ENCODE measurements around the gene ANKRD28.

The ANKRD28 gene

DNA sequence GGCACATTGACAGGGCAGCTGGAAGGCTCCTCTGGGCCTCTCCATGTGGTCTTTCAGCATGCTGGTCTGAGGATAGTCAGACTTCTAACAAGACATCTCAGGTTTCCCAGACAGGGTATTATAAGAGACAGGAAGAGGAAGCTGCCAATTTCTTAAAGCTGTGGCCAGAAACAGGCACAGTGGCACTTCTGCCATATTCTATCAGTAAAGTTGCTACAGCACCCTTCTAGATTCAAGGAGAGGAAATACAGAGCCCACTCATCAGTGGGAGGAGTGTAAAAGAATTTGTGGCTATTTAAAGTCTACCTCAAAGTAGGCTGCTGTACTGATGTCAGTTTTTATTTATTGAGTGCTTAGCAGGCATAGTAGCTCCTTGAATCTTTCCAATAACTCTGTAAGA, 140.8 kb downstream of the ANKRD28 start:
- no peak overlapping the region for H3K4me3 ChIP-seq (ENCODE audit: low read depth, low read length)
- POLR2A ChIA-PET, result no interaction called here
- no peak for DNase-seq (ENCODE audit: low read depth, low spot score)
- TF ChIP-seq, protein P1, sequence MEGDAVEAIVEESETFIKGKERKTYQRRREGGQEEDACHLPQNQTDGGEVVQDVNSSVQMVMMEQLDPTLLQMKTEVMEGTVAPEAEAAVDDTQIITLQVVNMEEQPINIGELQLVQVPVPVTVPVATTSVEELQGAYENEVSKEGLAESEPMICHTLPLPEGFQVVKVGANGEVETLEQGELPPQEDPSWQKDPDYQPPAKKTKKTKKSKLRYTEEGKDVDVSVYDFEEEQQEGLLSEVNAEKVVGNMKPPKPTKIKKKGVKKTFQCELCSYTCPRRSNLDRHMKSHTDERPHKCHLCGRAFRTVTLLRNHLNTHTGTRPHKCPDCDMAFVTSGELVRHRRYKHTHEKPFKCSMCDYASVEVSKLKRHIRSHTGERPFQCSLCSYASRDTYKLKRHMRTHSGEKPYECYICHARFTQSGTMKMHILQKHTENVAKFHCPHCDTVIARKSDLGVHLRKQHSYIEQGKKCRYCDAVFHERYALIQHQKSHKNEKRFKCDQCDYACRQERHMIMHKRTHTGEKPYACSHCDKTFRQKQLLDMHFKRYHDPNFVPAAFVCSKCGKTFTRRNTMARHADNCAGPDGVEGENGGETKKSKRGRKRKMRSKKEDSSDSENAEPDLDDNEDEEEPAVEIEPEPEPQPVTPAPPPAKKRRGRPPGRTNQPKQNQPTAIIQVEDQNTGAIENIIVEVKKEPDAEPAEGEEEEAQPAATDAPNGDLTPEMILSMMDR (IDR thresholded peaks at IDR 0.05; ENCODE audit: insufficient read depth, low read length, missing control alignments), result no peak
- CTCF ChIA-PET, result interaction anchor here (0.9 to 1.8 kb wide), 2 partner anchors 17 to 27 kb away, joined by 3 to 6 read pairs; no protein-coding TSS in a partner anchor

DNA sequence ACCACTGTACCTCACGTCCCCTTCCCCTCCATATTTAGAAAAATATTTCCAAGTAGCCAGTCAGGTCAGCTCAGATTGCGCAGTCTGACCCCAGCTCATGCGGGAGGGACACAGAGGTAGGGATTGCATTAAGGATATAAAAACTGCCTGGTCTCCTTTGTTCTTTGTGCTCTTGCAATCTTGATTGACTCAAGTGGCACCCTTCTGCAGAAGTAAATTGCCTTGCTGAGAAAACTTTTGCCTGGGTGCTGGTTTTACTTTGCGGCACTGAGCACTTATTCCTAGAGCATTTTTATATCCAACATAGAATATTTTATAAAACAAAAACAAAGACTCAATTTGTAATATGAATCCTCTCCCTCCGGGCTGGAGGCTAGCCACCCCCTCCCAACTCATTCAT, 141.4 kb downstream of the ANKRD28 start:
- ChIA-PET CTCF (interaction anchor here (1.8 kb wide), 1 partner anchor 26 kb away, joined by 6 read pairs; no protein-coding TSS in a partner anchor), POLR2A (no interaction called here)
- TF ChIP-seq, protein P1 (IDR thresholded peaks at IDR 0.05; ENCODE audit: insufficient read depth, low read length, missing control alignments), result no peak
- DNase-seq (ENCODE audit: low read depth, low spot score), result no peak
- no peak overlapping the region for H3K4me3 ChIP-seq (ENCODE audit: low read depth, low read length)

DNA sequence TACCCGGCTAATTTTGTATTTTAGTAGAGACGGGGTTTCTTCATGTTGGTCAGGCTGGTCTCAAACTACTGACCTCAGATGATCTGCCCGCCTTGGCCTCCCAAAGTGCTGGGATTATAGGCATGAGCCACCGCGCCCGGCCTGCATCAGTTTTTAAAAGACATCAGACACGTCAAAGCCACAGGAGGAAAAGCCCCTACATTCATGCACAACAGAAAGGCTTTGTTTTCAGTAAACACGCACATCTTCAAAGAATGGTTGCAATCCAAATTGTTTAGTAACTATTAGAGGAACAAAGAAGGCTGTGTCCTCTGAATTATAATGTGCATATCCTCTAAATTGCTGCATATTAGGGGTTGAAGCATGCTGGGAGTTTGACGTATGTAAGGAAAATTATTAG, 142.9 kb downstream of the ANKRD28 start:
- POLR2A ChIA-PET, result no interaction called here
- CTCF ChIA-PET, result interaction anchor here (1.0 kb wide), 1 partner anchor 21 kb away, joined by 5 read pairs; no protein-coding TSS in a partner anchor
- TF ChIP-seq, protein P1 (IDR thresholded peaks at IDR 0.05; ENCODE audit: insufficient read depth, low read length, missing control alignments), result no peak
- no peak for DNase-seq (ENCODE audit: low read depth, low spot score)
- no peak overlapping the region for H3K4me3 ChIP-seq (ENCODE audit: low read depth, low read length)

DNA sequence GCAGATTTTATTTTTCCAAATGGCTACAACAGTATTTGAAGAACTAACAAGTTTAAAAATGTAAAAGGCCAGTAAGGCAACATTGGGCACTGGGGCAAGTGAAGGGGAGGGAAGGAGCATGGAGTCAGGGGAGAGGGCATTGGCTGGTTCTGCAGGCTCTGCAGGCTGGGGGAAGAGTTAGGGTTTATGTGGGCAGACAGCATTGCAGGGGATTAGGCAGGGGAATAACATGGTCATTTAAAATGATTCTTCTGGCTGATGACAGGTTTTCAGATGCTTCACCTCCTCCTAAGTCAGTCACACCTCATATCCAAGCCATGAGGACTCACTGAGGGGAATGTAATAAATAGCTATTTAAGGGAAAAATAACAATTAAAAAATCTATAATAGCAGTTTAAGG, 143.7 kb downstream of the ANKRD28 start:
- no peak for DNase-seq (ENCODE audit: low read depth, low spot score)
- ChIA-PET CTCF (interaction anchor here (1.0 kb wide), 1 partner anchor 20 kb away, joined by 5 read pairs; no protein-coding TSS in a partner anchor), POLR2A (no interaction called here)
- H3K4me3 ChIP-seq (ENCODE audit: low read depth, low read length), result no peak overlapping the region
- TF ChIP-seq, protein P1 (IDR thresholded peaks at IDR 0.05; ENCODE audit: insufficient read depth, low read length, missing control alignments), result no peak

DNA sequence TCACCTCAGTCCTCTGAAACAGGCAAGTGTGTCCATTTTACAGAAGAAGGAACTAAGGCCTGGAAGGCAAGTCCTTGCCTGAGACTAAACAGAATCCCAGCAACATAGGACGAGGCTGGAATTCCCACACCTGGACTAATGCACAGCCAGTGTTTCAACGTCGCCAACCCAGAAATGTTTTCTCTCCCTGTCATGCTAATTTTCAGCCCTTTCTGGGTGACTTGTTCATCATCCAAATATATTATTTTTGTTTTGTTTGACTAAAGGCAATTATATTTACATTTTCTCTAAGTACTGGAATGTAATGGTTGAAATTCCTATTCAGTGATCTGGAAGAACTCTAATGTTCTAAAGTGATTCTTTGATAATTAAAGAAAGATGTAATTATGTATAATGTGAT, 144.5 kb downstream of the ANKRD28 start:
- TF ChIP-seq, protein P1 (IDR thresholded peaks at IDR 0.05; ENCODE audit: insufficient read depth, low read length, missing control alignments), result no peak
- no peak overlapping the region for H3K4me3 ChIP-seq (ENCODE audit: low read depth, low read length)
- CTCF ChIA-PET, result no interaction called here
- POLR2A ChIA-PET, result no interaction called here
- DNase-seq (ENCODE audit: low read depth, low spot score), result no peak

DNA sequence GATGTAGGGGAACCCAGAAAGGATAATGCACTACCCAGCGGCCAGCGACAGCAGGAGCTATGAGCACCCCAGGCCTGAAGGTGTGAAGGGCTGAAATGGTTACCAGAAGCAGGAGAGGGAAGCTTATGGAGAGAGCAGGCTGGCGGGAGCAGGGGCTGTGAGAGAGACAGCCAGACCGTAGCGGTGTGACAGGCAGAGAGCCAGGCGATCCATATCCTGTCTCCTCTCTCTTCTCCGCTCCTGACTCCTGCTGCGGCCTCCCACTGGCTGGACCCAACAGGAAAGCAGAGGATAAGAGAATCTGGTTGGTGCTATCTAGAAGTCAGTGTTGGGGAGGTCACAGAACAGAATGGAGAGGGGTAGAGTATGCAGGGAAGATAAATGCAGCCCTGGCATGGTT, 146.4 kb downstream of the ANKRD28 start:
- no peak overlapping the region for H3K4me3 ChIP-seq (ENCODE audit: low read depth, low read length)
- DNase-seq (ENCODE audit: low read depth, low spot score), result no peak
- ChIA-PET POLR2A (no interaction called here), CTCF (interaction anchor here (0.9 to 1.4 kb wide), 3 partner anchors 21 to 160 kb away, joined by 3 to 4 read pairs (median 3); no protein-coding TSS in a partner anchor)
- TF ChIP-seq, protein P1 (IDR thresholded peaks at IDR 0.05; ENCODE audit: insufficient read depth, low read length, missing control alignments), result no peak

Measured in AG04449 (cell line).